ENCODE data around the gene MAST4.
"Not testable (repeated sequence)": the region's sequence is repeated elsewhere in the genome, so short reads cannot be mapped to it uniquely, and the experiment has no call there.

Gene MAST4

DNA sequence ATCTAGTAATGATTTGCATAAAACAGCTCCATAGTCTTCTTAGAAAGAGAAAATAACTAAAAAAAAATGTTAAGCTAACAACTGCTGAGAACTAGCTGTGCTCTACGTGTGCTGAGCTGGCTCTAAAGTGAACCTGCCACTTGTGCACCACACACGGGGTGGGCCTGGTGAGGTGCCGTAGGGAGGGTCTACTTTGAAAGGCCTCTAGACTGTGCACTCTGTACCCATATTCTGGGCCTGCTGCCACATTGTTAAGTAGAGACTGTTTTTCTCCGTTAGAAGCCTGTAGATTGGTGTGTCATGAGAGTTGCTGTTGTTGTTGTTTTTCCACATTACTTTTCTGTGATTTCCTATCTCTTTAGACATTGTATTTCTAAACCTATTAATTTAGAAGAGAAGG, 506.5 kb downstream of the MAST4 start:
- no peak for FAIRE-seq

DNA sequence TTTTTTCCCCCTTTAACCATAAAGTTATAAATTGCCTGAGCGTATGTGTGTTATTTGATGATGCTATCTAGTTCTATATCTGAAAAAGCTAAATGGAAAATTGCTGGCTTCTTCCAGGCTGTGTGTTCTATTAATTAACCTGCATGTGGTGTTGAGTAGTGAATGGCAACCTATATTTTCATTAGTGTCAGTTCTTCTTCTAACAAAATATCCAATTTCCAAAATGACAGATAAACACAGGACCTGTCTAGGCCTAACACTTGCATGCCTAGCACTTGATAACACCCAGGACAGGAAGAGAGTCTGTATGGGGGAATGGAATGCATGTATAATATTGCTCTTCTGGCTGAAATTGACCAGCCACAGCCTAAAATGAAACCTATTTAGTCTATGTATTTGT, 508.7 kb downstream of the MAST4 start:
- FAIRE-seq: no peak

DNA sequence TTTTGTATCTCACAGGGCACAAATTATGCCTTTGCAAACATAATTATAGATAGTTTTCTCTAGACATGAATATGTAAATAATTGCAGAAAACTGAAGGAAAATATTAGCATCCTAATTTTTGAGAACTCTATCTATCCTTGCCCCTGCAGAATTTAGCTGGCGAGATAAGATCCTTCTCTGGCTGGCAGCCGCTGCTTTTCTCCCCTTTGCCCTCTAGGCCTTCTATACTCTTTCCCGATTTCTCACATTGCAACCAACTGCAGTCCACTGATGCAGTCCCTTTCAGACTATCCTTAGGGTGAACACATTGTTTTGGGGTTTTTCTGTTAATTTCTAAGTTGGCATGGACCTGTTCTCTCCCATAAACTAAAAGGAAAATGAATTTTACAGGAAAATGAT, 509.1 kb downstream of the MAST4 start:
- no peak for FAIRE-seq

DNA sequence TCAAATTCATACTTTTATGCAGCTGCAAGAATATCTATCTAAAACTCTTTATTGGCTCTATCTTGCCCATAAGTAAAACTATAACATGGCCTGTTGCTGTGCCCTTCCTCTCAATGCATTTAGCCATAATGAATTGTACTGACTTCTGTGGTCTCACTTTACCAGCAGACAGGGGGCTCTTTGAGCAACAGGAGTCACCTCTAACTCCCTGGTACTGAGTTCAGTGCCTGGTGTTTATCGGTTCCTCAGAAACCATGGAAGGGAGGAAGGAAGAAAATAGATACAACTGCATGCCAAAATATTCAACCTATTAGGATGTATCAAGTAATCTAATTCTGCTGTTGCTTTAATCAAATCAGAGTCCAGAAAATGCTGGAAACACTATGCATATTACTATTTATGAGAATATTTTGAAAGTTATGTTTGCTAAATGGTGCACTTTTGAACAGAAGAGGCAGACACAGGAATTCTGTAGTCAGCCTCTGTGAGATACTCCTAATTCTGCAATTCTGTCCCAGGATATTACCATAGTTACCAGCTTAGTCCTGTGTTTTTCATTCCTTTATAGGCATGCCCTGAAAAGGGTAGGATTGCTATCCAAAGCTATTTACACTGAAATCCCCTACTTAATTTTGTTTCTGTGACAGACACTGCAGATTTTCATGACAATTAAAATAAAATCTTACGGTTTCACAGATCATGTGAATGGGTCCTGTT, 510.6 kb downstream of the MAST4 start:
- no peak for FAIRE-seq

DNA sequence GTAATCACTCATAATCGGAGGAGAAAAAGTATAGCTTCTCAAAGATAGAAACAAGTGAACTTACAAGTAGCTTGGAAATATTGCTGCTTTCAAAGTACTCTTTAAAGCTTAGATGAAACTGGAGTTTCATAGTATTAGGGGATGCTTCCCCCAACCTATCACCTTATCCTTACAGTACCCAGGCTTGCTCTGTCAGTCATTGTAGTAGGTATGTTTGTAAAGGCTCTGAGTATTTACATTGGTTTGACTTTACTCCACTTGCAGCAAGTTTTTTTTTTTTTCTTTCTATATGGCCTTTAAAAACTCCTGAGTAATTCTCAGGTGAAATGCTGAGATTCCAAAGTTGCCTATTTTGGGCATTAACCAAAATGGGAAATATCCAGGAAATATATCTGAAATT, 515.6 kb downstream of the MAST4 start:
- no peak for FAIRE-seq

DNA sequence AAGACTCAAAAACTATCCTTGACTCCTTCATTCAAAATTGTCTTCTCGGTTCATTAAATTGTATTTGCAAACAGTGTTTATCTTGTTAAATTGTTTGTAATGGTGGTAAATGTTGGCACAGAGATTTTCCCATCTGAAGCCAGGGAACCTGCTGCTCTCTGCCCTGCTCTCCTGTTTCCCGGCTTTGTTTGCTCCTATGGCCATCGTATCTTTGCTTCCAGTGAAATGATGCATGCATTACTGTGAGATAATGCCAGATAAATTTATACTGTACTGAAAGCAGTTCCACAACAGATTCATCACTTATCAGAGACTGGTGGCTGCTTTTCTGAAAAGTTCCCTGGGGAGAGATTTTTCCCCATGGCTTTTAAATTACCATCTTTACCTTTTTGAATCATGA, 519.1 kb downstream of the MAST4 start:
- no peak for FAIRE-seq

DNA sequence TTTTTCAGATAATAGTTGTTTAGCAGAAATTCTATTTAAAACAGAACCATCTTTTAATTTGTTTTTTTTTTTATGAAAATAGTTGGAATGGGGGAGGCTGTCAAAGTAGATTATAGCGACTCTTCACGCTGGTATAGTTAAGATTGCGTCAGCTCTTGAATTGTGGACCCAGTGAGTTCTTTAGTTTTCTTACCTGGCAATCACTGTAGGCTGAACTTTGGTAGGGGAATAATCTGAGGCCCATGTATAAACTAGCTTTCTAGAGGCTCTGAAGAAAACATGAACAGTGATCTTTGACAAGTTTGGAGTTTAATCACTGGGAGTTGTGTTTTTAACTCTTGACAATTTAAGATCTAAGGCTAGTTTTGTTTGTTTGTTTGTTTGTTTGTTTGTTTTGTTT, 519.6 kb downstream of the MAST4 start:
- no peak for FAIRE-seq

DNA sequence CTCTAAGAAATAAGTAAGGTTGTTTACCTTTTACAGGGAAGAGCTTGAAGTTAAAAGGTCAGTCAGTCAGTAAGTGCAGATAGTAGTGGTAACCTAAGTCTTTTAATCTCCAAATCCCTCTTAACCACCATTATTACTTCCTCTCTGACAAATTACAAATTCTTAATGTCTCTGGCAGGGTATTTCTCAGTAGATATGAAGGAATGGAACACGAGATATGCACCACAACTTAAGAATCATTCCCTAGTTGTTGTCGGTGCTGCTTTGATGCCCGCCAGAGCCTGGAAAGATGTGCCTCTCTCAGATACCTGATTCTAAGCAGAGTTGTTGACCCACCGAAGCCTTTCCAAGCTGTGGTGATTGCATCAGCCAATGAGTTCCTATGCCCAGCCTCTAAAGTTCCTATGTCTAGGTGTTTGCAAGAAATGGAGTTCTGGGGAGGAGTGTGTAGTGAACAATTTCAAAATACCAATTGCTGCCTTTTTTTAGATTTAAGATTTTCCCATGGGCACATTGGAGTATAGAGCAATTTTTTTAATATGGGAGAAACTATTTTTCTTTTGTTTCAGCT, 521.9 kb downstream of the MAST4 start:
- no peak for FAIRE-seq

DNA sequence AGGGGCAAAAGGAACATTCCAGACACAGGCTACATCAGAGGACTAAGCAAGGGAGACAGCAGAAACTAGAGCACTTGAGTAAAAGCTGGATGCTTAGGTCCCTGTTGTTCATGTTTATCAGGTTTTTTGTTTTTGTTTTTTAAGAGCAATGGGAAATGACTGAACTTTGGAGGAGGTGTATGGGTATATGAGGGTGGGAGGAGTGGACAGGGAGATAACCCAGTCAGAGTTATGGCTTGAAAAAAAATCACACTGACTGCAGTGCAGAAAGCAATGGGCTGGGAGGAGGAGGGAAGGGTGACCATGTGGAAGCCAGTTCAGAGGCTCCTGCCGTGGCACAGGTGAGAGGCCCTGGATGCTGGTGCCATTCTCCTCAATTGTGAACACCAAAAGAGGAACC, 522.8 kb downstream of the MAST4 start:
- no peak for FAIRE-seq

DNA sequence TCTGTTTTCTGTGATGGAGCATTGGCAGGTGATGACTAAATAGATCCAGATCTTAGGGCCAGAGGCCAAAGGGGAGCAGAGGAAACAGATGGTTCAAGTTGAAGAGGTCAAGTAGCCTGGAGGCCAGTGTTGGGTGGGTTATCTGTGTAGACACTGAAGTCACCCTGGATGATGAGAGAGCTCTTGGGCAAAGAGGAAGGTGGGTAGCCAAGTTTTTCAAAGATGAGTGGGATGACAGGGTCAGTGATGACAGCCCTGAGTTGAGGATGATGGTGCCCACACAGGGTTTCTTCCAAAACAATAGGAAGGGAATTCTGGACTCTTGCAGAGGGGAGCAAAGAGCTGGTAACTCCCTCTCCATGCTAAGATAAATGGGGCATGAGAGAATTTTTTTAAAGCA, 523.8 kb downstream of the MAST4 start:
- no peak for FAIRE-seq

DNA sequence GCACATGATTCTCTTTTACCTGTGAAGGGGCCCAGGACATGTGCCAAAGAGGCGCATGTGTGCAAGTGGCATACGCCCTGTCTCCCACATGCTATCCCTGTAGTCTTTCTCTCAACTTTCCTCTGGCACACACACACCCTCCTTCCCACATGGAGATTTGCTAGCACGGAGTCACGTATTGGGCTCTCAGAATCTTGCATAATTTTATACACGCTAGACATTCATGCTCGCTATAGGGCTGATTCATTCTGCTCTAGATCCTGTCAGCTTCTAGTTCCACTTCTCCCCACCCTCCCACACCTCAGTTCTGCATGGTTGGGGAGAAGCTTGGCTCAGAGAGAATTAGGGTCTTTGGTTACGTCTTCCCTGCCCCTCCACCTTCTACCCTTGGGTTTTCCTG, 527.6 kb downstream of the MAST4 start:
- no peak for FAIRE-seq

DNA sequence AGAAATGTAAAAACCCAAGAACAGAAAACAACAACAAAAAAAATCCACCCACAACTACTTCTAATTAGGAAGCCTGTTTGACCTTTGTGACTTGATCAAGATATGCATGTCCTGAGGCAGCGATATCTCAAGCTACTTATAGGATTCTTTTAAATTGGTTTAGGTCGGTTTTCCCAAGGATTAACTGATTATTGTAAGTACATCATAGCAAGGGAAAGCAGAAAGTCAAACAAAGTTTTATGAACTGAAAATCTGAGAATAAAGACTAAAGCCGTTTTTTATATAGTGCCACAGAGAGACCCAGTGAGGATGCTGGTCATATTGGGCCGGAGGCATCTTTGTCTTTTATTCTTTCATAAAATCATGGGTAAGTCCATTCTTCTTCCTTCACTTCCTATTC, 528.4 kb downstream of the MAST4 start:
- no peak for FAIRE-seq

DNA sequence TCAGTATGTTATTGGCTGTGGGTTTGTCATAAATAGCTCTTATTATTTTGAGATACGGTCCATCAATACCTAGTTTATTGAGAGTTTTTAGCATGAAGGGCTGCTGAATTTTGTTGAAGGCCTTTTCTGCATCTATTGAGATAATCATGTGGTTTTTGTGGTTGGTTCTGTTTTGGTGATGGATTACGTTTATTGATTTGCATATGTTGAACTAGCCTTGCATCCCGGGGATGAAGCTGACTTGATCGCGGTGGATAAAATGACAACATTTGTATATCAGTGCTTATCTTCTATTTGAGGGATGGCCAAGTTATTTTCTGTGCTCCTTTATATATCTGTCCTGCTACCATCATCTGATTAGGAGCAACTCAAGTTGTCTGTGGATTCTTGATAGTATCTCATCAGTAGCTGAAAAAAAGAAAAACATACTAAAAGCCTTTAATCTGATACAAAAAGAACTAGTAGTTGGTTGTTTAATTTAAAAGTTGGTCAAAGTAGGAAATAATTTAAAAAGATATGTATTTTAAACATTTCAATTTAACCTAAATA, 531.2 kb downstream of the MAST4 start:
- not testable (repeated sequence) for FAIRE-seq

DNA sequence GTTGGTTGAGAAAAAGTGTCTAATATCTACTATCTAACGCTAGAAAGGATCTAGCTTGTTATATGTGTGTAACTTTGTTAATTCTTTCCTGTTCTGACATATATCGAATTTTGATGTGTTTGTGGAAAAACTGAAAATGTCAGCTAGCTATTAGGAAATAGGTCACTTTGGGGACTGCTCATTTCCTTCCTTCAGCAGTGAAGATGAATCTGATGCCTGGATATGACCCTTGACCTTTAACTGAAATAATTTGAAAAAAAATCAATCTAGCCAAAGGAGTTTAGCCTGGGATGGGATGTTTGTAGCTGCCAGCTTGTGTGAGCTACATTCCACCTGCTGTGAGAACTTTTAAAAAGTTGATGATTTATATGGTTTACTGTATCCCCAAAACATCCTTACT, 533.6 kb downstream of the MAST4 start:
- no peak for FAIRE-seq

DNA sequence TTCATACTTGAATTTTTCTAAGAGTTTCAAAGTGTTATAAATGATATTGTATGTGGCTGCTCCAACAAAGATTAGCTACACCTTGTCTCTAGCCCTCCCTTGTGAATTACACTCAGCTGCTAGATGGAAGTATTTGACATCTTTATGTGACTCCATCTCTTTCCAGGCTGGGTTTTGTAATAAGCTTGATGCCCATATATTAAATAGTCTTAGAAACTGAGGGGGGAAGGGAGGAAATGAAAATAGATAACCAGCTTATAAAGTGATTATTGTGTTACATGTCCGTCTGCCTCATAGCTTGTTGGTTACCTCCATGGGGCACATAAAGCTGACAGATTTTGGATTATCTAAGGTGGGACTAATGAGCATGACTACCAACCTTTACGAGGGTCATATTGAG, 537.0 kb downstream of the MAST4 start:
- no peak for FAIRE-seq

DNA sequence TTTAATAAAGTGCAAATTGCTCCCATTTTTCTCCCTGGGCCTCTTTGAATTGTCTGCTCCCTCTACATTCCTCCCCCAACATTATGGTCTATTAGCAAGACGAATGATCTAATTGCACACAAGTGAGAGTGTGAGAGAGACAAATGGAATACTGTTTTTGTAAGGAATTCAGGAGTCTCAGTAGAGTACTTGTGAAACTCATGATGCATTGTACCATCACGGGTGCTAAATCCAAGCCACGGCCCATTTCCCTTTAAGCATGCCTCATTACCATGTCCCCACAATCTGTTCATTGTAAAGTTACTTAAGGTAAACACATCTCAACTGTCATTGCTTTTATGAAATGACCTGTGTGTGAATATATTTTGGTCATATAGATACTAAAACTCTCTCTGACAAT, 537.6 kb downstream of the MAST4 start:
- FAIRE-seq: no peak

DNA sequence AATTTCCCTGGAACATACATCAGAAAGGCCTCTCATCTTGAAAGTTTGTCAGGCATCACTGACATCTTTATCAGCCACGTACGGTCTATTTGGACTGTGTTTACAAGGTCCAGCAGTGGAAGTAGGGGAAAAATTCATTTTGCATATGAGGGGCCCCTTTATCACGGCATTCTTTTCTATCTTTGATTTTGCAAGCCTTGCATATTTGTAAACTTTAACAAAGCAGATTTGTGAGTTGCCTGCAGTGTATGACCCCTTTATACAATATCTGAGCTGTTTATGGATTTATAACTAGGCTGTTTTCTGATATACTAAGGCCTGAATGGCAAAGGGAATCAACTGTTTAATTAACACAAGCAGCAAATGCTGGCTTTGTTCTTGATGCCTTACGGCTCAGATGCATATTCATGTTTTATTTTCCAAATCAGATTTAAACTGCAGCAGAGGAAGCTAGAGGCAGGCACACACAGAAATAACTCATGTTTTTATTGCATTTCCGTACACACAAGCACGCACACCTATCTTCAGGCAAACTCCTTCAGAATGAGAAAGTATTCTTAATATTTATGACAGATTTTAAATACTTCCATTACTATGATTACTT, 539.3 kb downstream of the MAST4 start:
- no peak for FAIRE-seq

DNA sequence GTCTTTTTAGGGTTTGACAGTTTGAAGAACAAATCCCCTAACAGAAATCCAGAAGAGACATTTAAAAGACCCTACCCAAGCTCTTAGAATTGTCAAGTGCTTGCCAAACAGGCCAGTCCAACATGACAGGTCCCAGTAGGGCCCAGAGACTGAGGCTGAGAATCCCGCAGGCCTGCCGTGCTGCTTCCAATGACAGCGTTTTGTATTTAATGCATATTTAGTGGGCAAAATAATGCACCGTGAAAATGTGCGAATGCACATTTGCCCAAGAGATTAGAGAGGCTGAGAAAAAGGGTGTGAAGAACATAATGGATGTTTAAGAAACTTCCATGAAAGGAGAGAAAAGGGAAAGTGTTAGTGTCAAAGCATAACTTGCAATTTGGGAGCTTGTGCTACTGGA, 542.8 kb downstream of the MAST4 start:
- FAIRE-seq: no peak

DNA sequence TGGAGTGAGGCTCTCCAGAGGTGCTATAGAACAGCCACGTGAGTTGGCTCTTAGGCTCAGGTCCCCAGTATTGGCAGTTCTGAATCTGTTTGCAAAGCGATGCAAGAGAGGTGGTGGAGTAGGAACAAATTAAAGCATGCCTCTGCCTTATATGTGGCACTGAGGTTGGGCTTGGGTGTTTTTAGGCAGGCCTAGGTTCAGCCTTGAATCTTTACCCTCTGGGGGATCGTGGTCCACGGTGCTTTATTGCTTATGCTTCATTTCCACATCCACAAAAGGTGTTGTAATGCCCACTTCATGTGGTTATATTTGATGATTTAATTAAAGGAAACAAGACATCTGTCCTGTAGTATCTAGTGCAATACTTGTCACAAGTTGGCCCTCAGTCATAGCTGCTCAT, 544.2 kb downstream of the MAST4 start:
- no peak for FAIRE-seq

DNA sequence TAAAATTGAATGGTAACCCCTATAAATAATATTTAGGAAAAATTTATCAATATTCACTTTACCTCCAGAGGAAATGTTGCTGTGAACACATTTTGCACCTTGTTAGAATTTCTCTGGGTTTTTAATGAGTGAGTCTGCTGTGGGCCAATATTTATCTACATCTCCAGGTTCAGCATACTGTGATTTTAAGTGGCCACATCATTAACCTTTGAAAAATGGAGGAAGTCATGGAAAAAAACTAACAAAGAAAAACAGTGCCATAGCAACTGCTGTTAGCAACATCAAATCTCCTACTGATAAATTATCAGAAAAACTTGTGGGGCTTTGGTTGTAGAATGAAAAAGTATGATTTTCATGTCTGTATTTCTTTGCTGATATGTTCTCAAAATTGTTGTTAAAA, 545.5 kb downstream of the MAST4 start:
- no peak for FAIRE-seq

DNA sequence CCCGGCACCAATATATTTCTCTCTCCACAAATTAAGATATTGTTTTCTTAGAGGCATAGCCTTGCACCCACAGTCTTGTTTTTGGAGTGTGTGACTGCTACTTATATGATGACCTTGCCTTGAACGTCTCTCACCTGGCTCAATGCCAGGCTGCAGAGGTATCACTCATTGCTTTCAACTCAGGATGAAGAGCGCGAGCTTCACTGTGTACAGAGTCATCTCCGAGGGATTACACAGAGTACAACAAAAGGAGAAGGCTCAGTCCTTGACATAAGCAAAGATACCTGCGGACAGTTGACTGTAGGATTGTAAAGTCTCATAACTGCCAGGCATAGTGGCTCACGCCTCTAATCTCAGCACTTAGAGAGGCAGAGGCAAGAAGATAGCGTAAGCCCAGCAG, 546.6 kb downstream of the MAST4 start:
- FAIRE-seq: no peak

DNA sequence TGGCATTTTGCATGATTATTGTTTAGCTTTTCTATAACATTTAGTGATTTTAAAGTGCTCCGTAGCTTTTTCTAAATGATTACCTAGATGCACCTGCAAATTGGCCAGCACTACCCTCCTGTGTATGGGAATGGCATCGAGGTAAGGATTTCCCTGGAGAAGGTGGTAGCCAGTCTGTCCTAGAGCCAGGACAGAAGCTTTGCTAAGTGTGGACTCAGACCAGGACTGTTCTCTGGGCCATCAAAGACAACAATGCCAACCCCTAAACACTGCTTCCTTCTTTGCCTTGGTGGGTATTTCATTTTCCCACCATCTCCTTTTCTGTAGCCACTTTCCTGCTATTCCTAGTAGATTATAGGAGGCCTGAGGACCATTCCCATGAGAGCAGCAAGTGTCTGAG, 547.4 kb downstream of the MAST4 start:
- no peak for FAIRE-seq

DNA sequence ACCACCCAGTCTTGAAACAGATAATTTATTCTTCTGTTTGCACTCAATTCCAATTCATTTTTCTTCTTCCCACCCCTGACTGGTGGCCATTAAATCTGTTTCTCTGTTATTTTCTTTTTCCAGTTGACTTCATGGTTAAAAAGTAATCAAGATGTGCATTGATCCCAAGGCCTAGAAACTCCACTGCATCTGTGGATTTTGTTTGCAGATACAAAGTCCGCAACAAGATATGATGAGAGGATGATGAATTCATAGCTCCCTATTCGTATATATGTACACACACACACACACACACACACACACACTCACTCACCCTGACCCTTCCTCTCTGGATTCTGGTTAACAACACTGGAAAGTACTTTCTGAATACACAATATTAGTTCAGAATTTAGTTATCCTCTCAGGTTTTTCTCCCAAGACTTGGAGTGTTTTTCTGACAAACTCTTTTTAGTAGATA, 548.0 kb downstream of the MAST4 start:
- FAIRE-seq: no peak

DNA sequence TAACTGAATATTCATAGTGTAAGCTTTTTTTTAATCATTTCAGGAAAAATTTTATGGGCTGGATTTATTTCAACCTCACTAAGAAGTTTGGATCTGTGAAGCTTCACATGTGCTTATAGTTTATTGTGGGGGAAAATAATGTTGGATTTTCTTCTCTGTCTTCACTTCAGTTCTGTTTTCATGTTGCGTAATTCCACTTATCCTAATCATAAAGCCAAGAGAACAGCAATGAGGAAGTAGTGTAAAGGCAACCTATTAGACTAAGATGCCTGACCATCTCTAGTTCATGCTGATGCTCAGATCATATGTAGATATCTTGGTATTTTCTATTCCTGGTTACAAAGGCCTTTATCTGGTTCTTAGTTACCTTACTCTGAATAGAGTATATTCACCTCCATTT, 550.4 kb downstream of the MAST4 start:
- no peak for FAIRE-seq

All from A204.1 (cell line).